GM18498 (cell line): ENCODE data around the gene SLC22A7.

Source experiments
- ATAC-seq: cut with Tn5 transposase; IDR thresholded peaks from one replicate; pipeline ENCODE4 v1.9.1; 2021; ENCODE audit warnings: mild to moderate bottlenecking, moderate library complexity; ENCODE audit not compliant: unreplicated experiment

Gene SLC22A7

GRCh38 chr6:43265564-43265963 lies 32.5 kb upstream of the SLC22A7 start:
- ATAC-seq: no peak

- no peak for ATAC-seq
Measured at GRCh38 chr6:43267619-43268354, 30.3 kb upstream of the SLC22A7 start.

- ATAC-seq: no peak
Measured at GRCh38 chr6:43268355-43268700, 29.7 kb upstream of the SLC22A7 start.

GRCh38 chr6:43268782-43269272 lies 29.2 kb upstream of the SLC22A7 start:
- ATAC-seq: no peak

GRCh38 chr6:43269273-43270007 lies 28.6 kb upstream of the SLC22A7 start:
- ATAC-seq: no peak

GRCh38 chr6:43271103-43271815 lies 26.8 kb upstream of the SLC22A7 start:
- ATAC-seq: no peak

- no peak for ATAC-seq
Measured at GRCh38 chr6:43271944-43272343, 26.1 kb upstream of the SLC22A7 start.

- ATAC-seq: no peak
Measured at GRCh38 chr6:43273707-43274106, 24.4 kb upstream of the SLC22A7 start.

- ATAC-seq: no peak
Measured at GRCh38 chr6:43274127-43274915, 23.7 kb upstream of the SLC22A7 start.

- ATAC-seq: no peak
Measured at GRCh38 chr6:43274916-43275597, 23.0 kb upstream of the SLC22A7 start.

- no peak for ATAC-seq
Measured at GRCh38 chr6:43275801-43276576, 22.1 kb upstream of the SLC22A7 start.

- no peak for ATAC-seq
Measured at GRCh38 chr6:43276577-43277305, 21.3 kb upstream of the SLC22A7 start.

- ATAC-seq: no peak
Measured at GRCh38 chr6:43277306-43277642, 20.8 kb upstream of the SLC22A7 start.

GRCh38 chr6:43277643-43278523 lies 20.2 kb upstream of the SLC22A7 start:
- ATAC-seq: no peak

- ATAC-seq: no peak
Measured at GRCh38 chr6:43278524-43279078, 19.5 kb upstream of the SLC22A7 start.

- ATAC-seq: no peak
Measured at GRCh38 chr6:43280234-43280633, 17.8 kb upstream of the SLC22A7 start.

- no peak for ATAC-seq
Measured at GRCh38 chr6:43282060-43282459, 16.0 kb upstream of the SLC22A7 start.
